ENCODE data around the gene DOCK1. TPM values are rescaled to one million over a fixed set of nuclear protein-coding genes. Genes with fewer than 3 reads are reported as not detected.

The DOCK1 gene
- total RNA-seq, 1 donor from 2014 or later = 81.5 TPM

DNA sequence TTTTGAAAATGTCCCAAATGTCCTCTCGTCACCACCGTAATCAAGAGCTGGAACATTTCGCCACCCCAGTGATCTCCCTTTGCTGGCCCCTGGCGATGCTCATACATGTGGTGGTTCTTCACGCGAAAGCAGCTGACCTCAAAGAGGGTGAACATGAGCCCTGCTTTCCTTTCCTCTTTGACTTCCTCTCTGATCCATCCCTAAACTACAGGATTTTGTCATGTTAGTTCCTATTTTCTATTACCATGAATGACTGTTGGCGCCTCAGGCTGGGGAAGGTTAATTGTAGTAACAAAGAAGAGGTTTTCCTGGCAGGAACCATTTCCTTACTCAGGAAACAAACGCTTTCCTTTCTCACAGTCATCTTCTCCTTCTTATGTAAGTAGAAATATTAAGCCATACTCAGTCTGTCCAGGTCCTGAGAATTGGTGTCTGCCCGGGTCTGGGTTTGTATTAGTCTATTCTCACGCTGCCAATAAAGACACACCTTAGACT is 176.7 kb downstream of the DOCK1 start:
- peak; percentile 47 to 59 for DNase-seq (ENCODE audit: low read depth in 2 of 2)

GRCh38 chr10:127082651-127083050 is 177.4 kb downstream of the DOCK1 start:
- DNase-seq (ENCODE audit: low read depth in 2 of 2) = no peak

DNA sequence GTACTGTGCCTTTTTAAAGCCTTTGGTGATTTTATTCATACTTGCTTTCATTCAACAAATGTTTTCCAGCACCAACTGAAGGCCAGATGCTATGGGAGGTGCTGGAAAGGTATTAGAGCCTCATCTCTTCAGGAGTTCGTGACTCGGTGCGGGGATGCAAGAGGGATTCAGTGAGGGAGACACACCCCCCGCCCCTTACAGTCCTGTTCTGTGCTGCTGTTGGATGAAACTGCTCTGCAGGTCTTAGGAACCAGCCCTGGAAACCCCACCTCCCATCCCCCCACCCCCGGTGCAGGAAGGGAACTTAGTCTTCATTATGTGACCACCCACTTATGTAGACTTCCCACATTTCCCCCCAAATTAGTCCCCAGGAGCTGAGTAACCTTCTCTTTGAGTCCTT is 180.7 kb downstream of the DOCK1 start:
- no peak for DNase-seq (ENCODE audit: low read depth in 2 of 2)

DNA sequence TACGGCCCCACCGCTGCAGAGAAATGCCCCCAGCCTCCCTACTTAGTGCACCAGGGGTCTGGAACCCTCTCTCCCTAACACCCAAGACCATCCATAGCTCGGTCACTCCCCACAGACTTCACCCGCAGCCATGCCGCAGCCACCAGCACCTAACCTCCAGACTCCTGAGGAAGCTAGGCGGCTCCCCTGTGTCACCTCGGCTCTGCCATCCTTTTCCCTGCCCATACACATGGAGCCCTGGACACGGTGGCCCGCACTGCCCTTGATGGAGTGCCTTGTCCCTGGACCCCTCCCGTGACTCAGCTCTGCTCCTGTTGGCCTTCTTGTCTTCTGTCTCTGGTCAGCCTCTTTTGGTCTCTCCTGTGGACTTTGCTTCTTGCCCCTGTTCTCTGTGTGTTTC is 183.7 kb downstream of the DOCK1 start:
- DNase-seq (ENCODE audit: low read depth in 2 of 2) = no peak

DNA sequence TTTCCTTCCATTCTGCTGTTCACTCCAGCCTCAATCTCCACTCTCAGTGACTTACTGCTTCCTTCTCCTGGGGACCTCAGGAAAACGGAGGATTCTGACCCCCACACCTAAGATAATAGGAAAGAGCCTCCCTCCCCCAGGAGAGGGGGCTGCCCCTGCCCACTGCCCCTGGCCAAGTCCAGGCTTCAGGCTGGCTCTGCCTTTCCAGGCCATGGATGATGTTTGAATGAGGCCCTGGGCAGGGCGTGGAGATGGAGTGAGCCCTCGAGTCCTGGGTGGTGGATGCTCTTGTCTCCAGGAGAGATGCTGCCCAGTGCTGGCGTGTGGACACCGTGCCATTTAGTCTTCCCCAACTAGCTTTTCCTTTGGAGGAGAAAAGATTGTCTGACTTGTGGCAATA is 184.2 kb downstream of the DOCK1 start:
- DNase-seq (ENCODE audit: low read depth in 2 of 2) = no peak

DNA sequence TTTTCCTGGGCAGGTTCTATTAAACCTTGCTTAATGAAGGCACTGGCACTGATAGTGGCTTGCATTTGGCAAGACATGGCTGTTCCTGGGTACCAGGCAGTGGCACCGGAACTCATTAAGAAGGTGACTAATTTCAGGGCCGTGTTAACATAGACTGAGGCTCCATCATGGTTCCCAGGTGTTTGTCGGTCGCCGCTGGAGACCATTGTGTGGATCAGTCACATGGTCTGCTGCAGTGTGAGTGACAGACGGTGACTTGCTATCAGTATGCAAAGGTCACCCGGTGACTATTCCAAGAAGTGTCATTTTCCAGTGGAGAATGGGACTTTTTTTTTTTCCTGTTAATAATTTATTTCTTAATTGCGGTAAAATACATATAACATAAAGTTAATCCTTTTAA is 184.9 kb downstream of the DOCK1 start:
- peak in 1 of 2 donors; percentile 11 for DNase-seq (ENCODE audit: low read depth in 2 of 2)

DNA sequence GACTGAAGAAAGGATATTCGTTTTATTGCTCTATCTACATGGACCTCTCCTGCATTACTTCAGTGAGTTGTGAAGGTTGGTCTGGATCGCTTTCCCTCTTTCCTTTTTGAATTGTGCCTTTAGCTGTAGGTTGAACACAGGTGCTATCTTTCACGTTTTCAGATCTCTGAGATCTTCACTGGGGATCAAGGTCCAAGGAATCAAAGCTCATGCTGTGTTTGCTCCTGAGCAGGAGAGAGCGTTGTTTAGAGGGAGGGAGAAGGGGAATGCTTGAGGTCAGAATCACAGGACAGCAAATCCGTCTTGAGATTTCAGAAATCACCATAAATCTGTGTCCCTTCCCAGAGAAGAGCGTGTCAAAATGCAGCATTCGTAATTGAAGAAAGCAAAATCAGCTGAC is 186.1 kb downstream of the DOCK1 start:
- no peak for DNase-seq (ENCODE audit: low read depth in 2 of 2)

- no peak for DNase-seq (ENCODE audit: low read depth in 2 of 2)
Observed at GRCh38 chr10:127092916-127093315, 187.7 kb downstream of the DOCK1 start.

DNA sequence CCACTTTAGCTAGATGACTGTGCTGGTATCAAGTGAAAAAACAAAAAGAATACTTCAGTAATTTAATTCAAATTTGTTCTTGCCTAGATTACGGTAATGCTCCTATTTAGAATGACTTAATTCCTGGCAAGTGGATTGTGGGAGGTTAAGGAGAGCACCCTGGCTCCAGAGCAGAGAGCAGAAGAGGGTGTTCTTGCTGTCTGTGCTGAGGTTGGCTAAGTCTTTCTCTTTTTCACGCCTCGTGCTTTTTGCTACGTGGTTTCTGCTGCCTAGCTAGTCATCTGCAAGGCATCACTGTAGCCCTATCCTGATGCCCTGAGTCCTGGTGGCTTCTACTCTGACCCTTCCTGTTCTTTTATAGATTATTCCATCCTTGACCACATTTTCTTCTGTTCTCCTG is 189.8 kb downstream of the DOCK1 start:
- DNase-seq (ENCODE audit: low read depth in 2 of 2) = no peak

- DNase-seq (ENCODE audit: low read depth in 2 of 2) = no peak
Observed at GRCh38 chr10:127100983-127101615, 195.9 kb downstream of the DOCK1 start.

DNA sequence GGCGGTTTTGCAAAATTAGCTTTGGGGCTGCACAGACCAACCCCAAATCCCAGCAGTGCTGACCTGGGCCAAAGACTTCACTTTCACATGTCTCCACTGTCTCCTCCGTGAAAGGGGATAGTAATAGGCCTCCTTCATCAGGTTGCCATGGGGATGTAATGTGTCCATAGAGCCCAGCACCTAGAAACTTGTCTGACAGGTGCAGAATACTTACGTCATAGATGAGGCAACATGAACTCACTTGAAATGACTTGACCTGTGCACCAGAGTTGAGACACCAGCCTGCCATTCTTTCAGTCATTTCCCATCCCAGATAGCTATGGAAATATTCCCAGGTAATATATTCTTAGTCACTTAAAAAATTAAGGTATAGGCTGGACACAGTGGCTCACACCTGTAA is 196.9 kb downstream of the DOCK1 start:
- no peak for DNase-seq (ENCODE audit: low read depth in 2 of 2)

DNA sequence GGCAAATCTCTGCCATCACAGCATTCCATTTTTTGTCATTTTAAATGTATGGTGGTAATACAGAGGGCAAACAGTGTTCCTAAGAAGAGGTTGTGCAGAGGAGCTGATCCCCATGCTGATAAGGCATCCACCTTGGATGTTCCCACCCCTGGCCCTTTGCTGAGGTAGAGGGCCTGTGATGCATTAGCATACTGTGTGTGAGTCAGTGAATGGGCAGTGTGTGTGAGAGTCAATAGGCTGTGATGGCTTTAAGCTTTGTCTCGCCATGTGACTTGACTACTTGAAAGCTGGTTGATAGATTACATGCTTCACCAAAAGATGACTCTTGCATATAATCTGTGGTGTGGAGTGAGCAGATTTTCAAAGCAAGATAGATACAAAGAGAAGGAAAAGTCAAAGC is 209.9 kb downstream of the DOCK1 start:
- DNase-seq (ENCODE audit: low read depth in 2 of 2) = no peak

DNA sequence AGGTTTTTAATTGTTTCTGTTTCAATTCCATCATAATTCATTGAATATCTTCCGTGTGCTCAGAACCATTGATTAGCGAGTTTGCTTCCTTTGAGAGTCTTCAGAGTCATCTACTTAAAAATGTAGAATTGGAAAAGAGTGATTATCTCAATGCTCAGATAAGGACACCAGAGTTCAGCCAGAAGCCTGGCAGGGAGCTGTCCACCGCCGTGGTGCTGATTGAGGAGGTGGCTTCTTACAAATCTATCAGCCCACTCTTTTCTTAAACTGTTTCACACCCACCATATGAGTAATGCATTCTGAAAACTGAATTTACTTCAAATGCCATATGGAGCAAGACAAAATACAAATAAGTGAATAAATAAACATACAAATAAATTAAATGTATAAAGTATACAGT is 211.9 kb downstream of the DOCK1 start:
- peak; percentile 63 for DNase-seq (ENCODE audit: low read depth in 2 of 2)

GRCh38 chr10:127118034-127118433 is 212.8 kb downstream of the DOCK1 start:
- peak in 1 of 2 donors; percentile 11 for DNase-seq (ENCODE audit: low read depth in 2 of 2)

DNA sequence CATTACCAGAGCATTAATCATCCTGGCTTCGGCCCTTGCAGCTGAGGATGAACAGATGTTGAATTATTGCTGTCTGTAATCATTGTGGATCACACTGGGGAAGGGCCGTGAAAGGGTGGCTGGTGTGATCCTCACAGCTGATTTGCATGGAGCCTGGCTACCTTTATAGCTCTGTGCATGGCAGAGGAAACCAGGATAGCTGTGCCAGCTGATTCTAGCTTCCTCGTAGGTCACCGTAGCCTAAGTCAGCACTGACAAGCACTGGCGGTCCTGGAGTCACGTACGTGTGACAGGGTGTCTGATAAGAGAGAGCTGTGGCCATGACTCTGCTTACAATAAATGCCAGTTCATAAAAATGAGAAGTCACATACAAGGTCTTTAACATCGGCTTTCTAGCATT is 214.7 kb downstream of the DOCK1 start:
- no peak for DNase-seq (ENCODE audit: low read depth in 2 of 2)

- DNase-seq (ENCODE audit: low read depth in 2 of 2) = no peak
Observed at GRCh38 chr10:127122831-127123230, 217.6 kb downstream of the DOCK1 start.

DNA sequence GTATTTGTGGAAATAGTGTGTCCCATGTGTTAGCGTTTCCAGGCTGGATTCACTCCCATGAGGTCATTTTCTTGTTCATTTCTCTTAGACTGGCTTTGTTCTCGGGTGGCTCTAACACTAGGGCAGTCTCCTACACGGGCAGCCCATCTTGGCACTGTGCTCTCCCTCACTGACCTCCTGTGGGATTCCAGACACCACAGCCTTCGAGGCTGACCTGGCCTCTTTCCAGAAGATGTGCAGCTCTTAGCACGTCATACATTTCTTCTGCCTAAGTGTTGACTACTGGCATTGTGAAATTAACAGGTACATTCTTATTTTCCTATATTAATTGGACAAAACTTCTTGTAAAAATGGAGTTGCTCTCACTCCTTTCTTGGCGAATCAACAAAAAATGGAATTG is 218.4 kb downstream of the DOCK1 start:
- no peak for DNase-seq (ENCODE audit: low read depth in 2 of 2)

- peak; percentile 5 to 76 for DNase-seq (ENCODE audit: low read depth in 2 of 2)
Observed at GRCh38 chr10:127125331-127125730, 220.1 kb downstream of the DOCK1 start.

DNA sequence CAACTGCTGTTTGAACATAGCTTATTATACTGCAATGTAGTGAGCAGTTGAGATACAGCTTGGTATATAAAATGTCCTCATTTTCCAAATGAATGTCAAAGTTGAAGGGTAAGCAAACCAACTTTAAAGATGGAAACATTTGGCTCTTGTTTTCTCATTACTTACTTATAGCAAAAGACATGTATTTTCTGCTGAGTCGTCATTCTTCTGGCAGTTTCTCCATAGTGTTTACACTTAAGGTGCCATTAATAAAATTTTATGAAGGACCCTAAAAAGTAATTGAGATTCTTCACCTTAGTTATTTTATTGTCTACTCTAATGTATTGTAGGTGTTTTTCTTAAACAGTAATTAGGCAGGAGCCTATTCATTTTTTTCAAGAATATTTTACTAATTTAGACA is 222.6 kb downstream of the DOCK1 start:
- DNase-seq (ENCODE audit: low read depth in 2 of 2) = no peak

GRCh38 chr10:127129104-127129503 is 223.9 kb downstream of the DOCK1 start:
- DNase-seq (ENCODE audit: low read depth in 2 of 2) = no peak

DNA sequence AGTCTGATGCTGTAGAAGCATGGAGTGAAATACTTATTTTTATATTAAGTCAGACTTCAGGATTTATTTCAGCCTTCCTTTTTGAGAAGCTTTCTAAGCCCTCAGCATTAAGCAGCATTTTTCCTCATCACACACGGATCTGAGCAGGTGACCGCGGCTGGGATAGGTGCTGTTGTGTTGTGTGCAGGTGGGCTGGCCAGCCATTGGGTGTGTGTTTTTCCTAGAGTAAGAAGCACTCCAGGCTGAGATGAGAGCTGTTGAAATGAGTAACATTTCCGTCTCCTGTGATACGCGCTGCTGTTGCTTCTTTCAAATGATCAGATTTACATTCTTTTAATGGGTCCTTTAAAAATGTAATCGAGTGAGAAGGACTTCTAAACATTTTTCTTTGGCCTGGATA is 227.2 kb downstream of the DOCK1 start:
- DNase-seq (ENCODE audit: low read depth in 2 of 2) = no peak

GRCh38 chr10:127133225-127133624 is 228.0 kb downstream of the DOCK1 start:
- no peak for DNase-seq (ENCODE audit: low read depth in 2 of 2)

DNA sequence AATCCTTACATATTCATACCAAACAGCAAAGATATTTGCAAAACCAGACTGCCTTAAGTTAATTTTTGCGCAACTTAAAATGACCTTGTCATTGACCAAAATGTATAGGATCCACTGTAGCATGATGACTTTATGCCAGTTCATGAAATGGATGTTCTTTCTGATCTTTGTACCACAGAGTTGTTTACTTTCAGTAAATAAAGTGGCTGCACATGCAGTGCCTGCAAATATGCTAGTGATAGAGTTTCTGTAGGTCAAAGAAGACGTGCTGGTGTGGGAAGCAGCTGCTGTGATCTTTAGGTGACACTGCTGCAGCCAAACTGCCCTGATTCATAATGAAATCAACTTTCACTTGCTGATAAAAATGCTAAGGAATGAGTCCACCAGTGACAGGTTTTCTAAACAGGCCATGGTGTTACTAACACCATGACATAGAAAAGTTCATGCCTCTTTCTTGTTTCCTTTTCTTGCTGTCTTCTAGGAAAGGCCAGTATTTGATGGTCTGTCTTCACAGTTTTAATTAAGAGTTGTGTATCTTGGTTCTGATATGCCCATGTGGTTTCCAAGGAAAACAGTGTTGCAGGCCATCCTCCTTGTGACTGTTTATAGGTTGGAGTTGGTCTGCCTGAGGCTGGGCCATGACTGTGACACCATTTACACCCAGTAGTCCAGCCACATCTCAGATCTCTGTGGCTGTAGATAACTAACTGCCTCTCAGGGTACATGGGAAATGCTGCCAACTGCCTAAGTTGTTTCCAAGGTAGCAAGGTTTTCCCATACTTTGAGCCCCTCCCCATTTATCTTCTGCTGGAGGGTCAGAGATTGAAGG is 228.7 kb downstream of the DOCK1 start:
- no peak for DNase-seq (ENCODE audit: low read depth in 2 of 2)

Measured in lung microvascular endothelial cell (primary cell).